OCI-LY1 (cell line): ENCODE results near the gene METTL22.

Source experiments
- H2AFZ ChIP-seq: fragments of 200-600 bp; sonication (generic), shearing (Covaris generic); 2 replicates; pipeline ENCODE4 v1.6.0; 2014; ENCODE audit warnings: antibody characterized with exemption, mild to moderate bottlenecking, low read length
- H3F3A ChIP-seq: fragments of 200-600 bp; sonication (generic), shearing (Covaris generic); 2 replicates; pipeline ENCODE4 v1.6.0; 2014; ENCODE audit warnings: mild to moderate bottlenecking, antibody characterized with exemption, low read length, moderate library complexity; ENCODE audit not compliant: insufficient read depth
- H3K27ac ChIP-seq: fragments of 200-600 bp; sonication (generic); 2 replicates; pipeline ENCODE4 v1.5.1; 2014; ENCODE audit warnings: low read length, mixed run types, mild to moderate bottlenecking, low read depth; ENCODE audit not compliant: poor library complexity, severe bottlenecking
- H3K27me3 ChIP-seq: fragments of 200-600 bp; sonication (generic); 2 replicates; pipeline ENCODE4 v1.6.0; 2014; ENCODE audit warnings: antibody characterized with exemption, mild to moderate bottlenecking, low read length, moderate library complexity; ENCODE audit not compliant: insufficient read depth
- H3K36me3 ChIP-seq: fragments of 200-600 bp; sonication (generic); 2 replicates; pipeline ENCODE4 v1.6.1; 2014; ENCODE audit warnings: mild to moderate bottlenecking, antibody characterized with exemption, low read length, moderate library complexity, mixed read lengths; ENCODE audit not compliant: insufficient read depth
- H3K4me1 ChIP-seq: fragments of 200-600 bp; sonication (generic); 2 replicates; pipeline ENCODE4 v1.5.1; 2014; ENCODE audit warnings: mild to moderate bottlenecking, low read length, moderate library complexity; ENCODE audit not compliant: insufficient read depth, severe bottlenecking
- H3K4me2 ChIP-seq: fragments of 200-600 bp; sonication (generic), shearing (Covaris generic); 2 replicates; pipeline ENCODE4 v1.6.1; 2014; ENCODE audit warnings: low read length
- H3K4me3 ChIP-seq: fragments of 200-600 bp; sonication (generic); 2 replicates; pipeline ENCODE4 v1.5.1; 2014; ENCODE audit warnings: low read length, low read depth, mild to moderate bottlenecking, mixed read lengths; ENCODE audit not compliant: poor library complexity, severe bottlenecking
- H3K79me2 ChIP-seq: fragments of 200-600 bp; shearing (Covaris generic); 2 replicates; pipeline ENCODE4 v1.6.1; 2016; ENCODE audit warnings: mixed run types, low read length, mixed read lengths; ENCODE audit not compliant: insufficient read depth
- H3K9ac ChIP-seq: fragments of 200-600 bp; sonication (generic), shearing (Covaris generic); 2 replicates; pipeline ENCODE4 v1.6.1; 2014; ENCODE audit warnings: mild to moderate bottlenecking, low read length, mixed read lengths
- H3K9me2 ChIP-seq: fragments of 200-600 bp; sonication (generic), shearing (Covaris generic); 2 replicates; pipeline ENCODE4 v1.6.1; 2014; ENCODE audit warnings: low read depth, mild to moderate bottlenecking, low read length, mixed read lengths
- H3K9me3 ChIP-seq: fragments of 200-600 bp; shearing (Covaris generic); 2 replicates; pipeline ENCODE4 v1.6.1; 2014; ENCODE audit warnings: low read length, mixed read lengths
- H4K20me1 ChIP-seq: fragments of 200-600 bp; sonication (generic), shearing (Covaris generic); 2 replicates; pipeline ENCODE4 v1.6.0; 2016; ENCODE audit warnings: mild to moderate bottlenecking, low read length; ENCODE audit not compliant: insufficient read depth
- CTCF ChIP-seq: fragments of 200-600 bp; sonication (generic), shearing (Covaris generic); IDR thresholded peaks from 2 replicates; pipeline ENCODE4 v1.5.1; 2017; ENCODE audit warnings: mild to moderate bottlenecking, antibody characterized with exemption, low read length, moderate library complexity, mixed read lengths
- EZH2 ChIP-seq: fragments of 200-600 bp; sonication (generic), shearing (Covaris generic); IDR thresholded peaks from 2 replicates; pipeline ENCODE4 v1.8.0; 2017; ENCODE audit warnings: borderline replicate concordance, mixed run types, mild to moderate bottlenecking, antibody characterized with exemption, low read length, moderate library complexity, mixed read lengths

The METTL22 gene

GRCh38 chr16:8579559-8579958 is 41.9 kb upstream of the METTL22 start:
- Histone ChIP-seq H3K79me2 (no peaks in the 10 kb centered on the region), H3K4me3 (no peak overlapping the region), H4K20me1 (no peaks in the 10 kb centered on the region), H3K9me2 (no peaks in the 10 kb centered on the region), H3K36me3 (no peaks in the 10 kb centered on the region), H2AFZ (no peak overlapping the region), H3K27ac (no peak overlapping the region), H3F3A (no peaks in the 10 kb centered on the region), H3K4me1 (peaks cover 6% of the 10 kb centered on the region), H3K4me2 (no peak overlapping the region), H3K9ac (no peak overlapping the region), H3K27me3 (no peaks in the 10 kb centered on the region), H3K9me3 (no peaks in the 10 kb centered on the region)
- no peak for TF ChIP-seq CTCF
- TF ChIP-seq EZH2 = no peak

GRCh38 chr16:8581831-8582580 is 39.5 kb upstream of the METTL22 start:
- H3K4me2 ChIP-seq = no peak overlapping the region
- H3K9me3 ChIP-seq = no peaks in the 10 kb centered on the region
- H3K9ac ChIP-seq = no peak overlapping the region
- peaks cover 6% of the 10 kb centered on the region for H3K4me1 ChIP-seq
- no peaks in the 10 kb centered on the region for H3K79me2 ChIP-seq
- no peaks in the 10 kb centered on the region for H3F3A ChIP-seq
- no peaks in the 10 kb centered on the region for H3K27me3 ChIP-seq
- H3K9me2 ChIP-seq = no peaks in the 10 kb centered on the region
- TF ChIP-seq EZH2 (no peak), CTCF (no peak)
- H3K27ac ChIP-seq = no peak overlapping the region
- H3K4me3 ChIP-seq = no peak overlapping the region
- no peak overlapping the region for H2AFZ ChIP-seq
- H4K20me1 ChIP-seq = no peaks in the 10 kb centered on the region
- no peaks in the 10 kb centered on the region for H3K36me3 ChIP-seq

- Histone ChIP-seq H3K36me3 (no peaks in the 10 kb centered on the region), H3K9me3 (no peaks in the 10 kb centered on the region), H3K9ac (no peak overlapping the region), H3K27ac (no peak overlapping the region), H3K79me2 (no peaks in the 10 kb centered on the region), H3F3A (no peaks in the 10 kb centered on the region), H3K4me1 (peaks cover 6% of the 10 kb centered on the region), H3K27me3 (no peaks in the 10 kb centered on the region), H2AFZ (no peak overlapping the region), H3K9me2 (no peaks in the 10 kb centered on the region), H3K4me3 (no peak overlapping the region), H3K4me2 (no peak overlapping the region), H4K20me1 (no peaks in the 10 kb centered on the region)
- TF ChIP-seq CTCF (no peak), EZH2 (no peak)
These were observed 38.3 kb upstream of the METTL22 start for GRCh38 chr16:8583199-8583598.
